Measurements from ENCODE around the gene OR2H2.

GRCh38 chr6:29630315-29630714, 45.4 kb downstream of the OR2H2 start:
- TF ChIP-seq EZH2phosphoT487 (IDR thresholded peaks at IDR 0.05; ENCODE audit: borderline replicate concordance, low read depth, low read length) (no peak), CTCF (conservative IDR thresholded peaks at IDR 0.05; ENCODE audit: low read length) (no peak)
